NCI-H1694 (cell line): ENCODE results near the gene FIBCD1.

Experiments used
- DNase-seq: peaks from one replicate; lab custom pipeline; 2025; lab: John Stamatoyannopoulos, UW

FIBCD1 gene

GRCh38 chr9:130895038-130895437, 44.0 kb downstream of the FIBCD1 start:
- no peak for DNase-seq

GRCh38 chr9:130894546-130894945, 44.5 kb downstream of the FIBCD1 start:
- no peak for DNase-seq

- DNase-seq, result no peak
Observed at GRCh38 chr9:130893341-130894101, 45.5 kb downstream of the FIBCD1 start.

GRCh38 chr9:130892477-130893304, 46.4 kb downstream of the FIBCD1 start:
- DNase-seq, result no peak

- DNase-seq, result no peak
Observed at GRCh38 chr9:130891688-130892476, 47.2 kb downstream of the FIBCD1 start.

GRCh38 chr9:130890870-130891687, 48.0 kb downstream of the FIBCD1 start:
- no peak for DNase-seq

- no peak for DNase-seq
Observed at GRCh38 chr9:130890124-130890523, 48.9 kb downstream of the FIBCD1 start.

GRCh38 chr9:130888146-130888885, 50.7 kb downstream of the FIBCD1 start:
- no peak for DNase-seq

- no peak for DNase-seq
Observed at GRCh38 chr9:130887494-130888144, 51.4 kb downstream of the FIBCD1 start.

- no peak for DNase-seq
Observed at GRCh38 chr9:130886981-130887380, 52.1 kb downstream of the FIBCD1 start.

GRCh38 chr9:130885484-130886375, 53.3 kb downstream of the FIBCD1 start:
- no peak for DNase-seq

- no peak for DNase-seq
Observed at GRCh38 chr9:130884542-130885483, 54.2 kb downstream of the FIBCD1 start.

- DNase-seq, result no peak
Observed at GRCh38 chr9:130884111-130884531, 54.9 kb downstream of the FIBCD1 start.

- DNase-seq, result no peak
Observed at GRCh38 chr9:130883479-130883878, 55.6 kb downstream of the FIBCD1 start.

- no peak for DNase-seq
Observed at GRCh38 chr9:130882696-130883225, 56.3 kb downstream of the FIBCD1 start.

GRCh38 chr9:130881516-130881915, 57.5 kb downstream of the FIBCD1 start:
- no peak for DNase-seq

GRCh38 chr9:130880599-130881220, 58.3 kb downstream of the FIBCD1 start:
- no peak for DNase-seq
